Right lobe of liver (tissue), 6 donors: ENCODE data around the gene ZNF398. TPM values are rescaled to one million over a fixed set of nuclear protein-coding genes. Genes with fewer than 3 reads are reported as not detected.

Experiments
- ATAC-seq, 4 donors: fragments of 200-7000 bp; cut with Tn5 transposase; one replicate each; pipeline ENCODE4 v1.9.1; 2020; ENCODE audit warnings: mild to moderate bottlenecking in 4 of 4, moderate library complexity in 4 of 4
- DNase-seq, 3 donors: peaks; one replicate each; pipeline ENCODE4 v3.0.0-alpha.2; 2020
- H3K27ac ChIP-seq, 3 donors: fragments of 200-600 bp; one replicate each; pipeline ENCODE4 v1.8.0; 2022
- H3K27me3 ChIP-seq, 2 donors: fragments of 200-600 bp; one replicate each; pipeline ENCODE4 v1.8.0; 2022
- H3K36me3 ChIP-seq, 4 donors: fragments of 200-600 bp; sonication (generic) in 1 of 4; one replicate each; pipeline versions ENCODE4 v1.5.1 to v1.8.0; 2017 to 2022; ENCODE audit warnings: control low read depth in 1 of 4
- H3K4me1 ChIP-seq, 4 donors: fragments of 200-600 bp; sonication (generic) in 1 of 4; one replicate each; pipeline versions ENCODE4 v1.5.1 to v1.8.0; 2017 to 2022; ENCODE audit warnings: control low read depth in 1 of 4
- H3K4me3 ChIP-seq, 3 donors: fragments of 200-600 bp; one replicate each; pipeline ENCODE4 v1.8.0; 2022
- H3K9me3 ChIP-seq, 4 donors: fragments of 200-600 bp; sonication (generic) in 1 of 4; one replicate each; pipeline versions ENCODE4 v1.5.1 to v1.8.0; 2017 to 2022; ENCODE audit warnings: control low read depth in 1 of 4
- CTCF ChIP-seq, 4 donors: fragments of 200-600 bp in 3 of 4; fragments of 450-650 bp in 1 of 4; IDR thresholded peaks; one replicate each; pipeline versions ENCODE4 v1.5.1 to v1.8.0; 2016 to 2022; ENCODE audit warnings: antibody characterized with exemption in 4 of 4, mild to moderate bottlenecking in 2 of 4
- POLR2A ChIP-seq: fragments of 450-650 bp; IDR thresholded peaks from one replicate; pipeline ENCODE4 v1.6.1; 2017; ENCODE audit warnings: antibody characterized with exemption, mild to moderate bottlenecking
- WGBS: methylation state at CpG from one replicate; pipeline ENCODE4 v1.1.6; 2018; ENCODE audit warnings: low coverage, low lambda C conversion rate; ENCODE audit not compliant: insufficient coverage; ENCODE audit errors: missing lambda C conversion rate; 5-methylcytosine and 5-hydroxymethylcytosine counted together
- intact Hi-C, 2 donors: fragments of 100-400 bp; cut with DNase I; formaldehyde crosslinking; loops; one replicate each; pipeline versions ENCODE4 v1.11.2 to v1.14.1; 2022
- total RNA-seq, 6 experiments: library from RNA; depleted of rRNA in 2 of 6; stranded (reverse); fragments of >200 nt in 2 of 6; fragmentation: NEBNext Ultra II Directional in 3 of 6; extraction: Animal tissue kit (Norgen Biotek cat#: 25700) in 3 of 6; gene quantifications; one replicate each; pipeline versions ENCODE4 v1.1.0 to v1.2.4, GENCODE V29; 2016 to 2023
- donor health status: DM: no; HTN: yes; CAD: no.
- donor health status: DM: no; HTN: no; CAD: no.
- donor health status: DM: no; HTN: no; CAD: no.
- donor health status: DM: no; HTN: yes; CAD: no.
- donor health status: DM: no; HTN: yes; CAD: no.

Gene ZNF398
- total RNA-seq, 6 experiments from 2014 or later, result 5.3 to 7.9 (median 6.2) TPM

- Histone ChIP-seq H3K27me3 (no peaks in the 10 kb centered on the region), H3K27ac (peak within 1 kb of the TSS; percentile 73 to 91 (median 84)), H3K36me3 (no peaks in the 10 kb centered on the region), H3K4me3 (peak within 1 kb of the TSS; percentile 72 to 97 (median 91)), H3K4me1 (peaks cover 0 to 14% (median 0%) of the 10 kb centered on the region in 4 donors), H3K9me3 (no peaks in the 10 kb centered on the region)
- intact Hi-C loops, result no loop called here
- DNase-seq (peak; percentile 94 to 95 (median 95)), ATAC-seq (peak; percentile 91 to 96 (median 94))
- TF ChIP-seq POLR2A, result peak; percentile 98
- TF ChIP-seq CTCF (IDR thresholded peaks at IDR 0.05), result peak; percentile 90 to 99 (median 93)
- WGBS, result under 1% methylated on average over 37 of the region's 72 CpGs
Measured at GRCh38 chr7:149125863-149126661, 21.2 kb upstream of the ZNF398 start, which contains the start of gene ZNF425. Gene ZNF425 (minus strand): TSS chr7:149126324. CDS start chr7:149126213, 111 bp downstream.

- Histone ChIP-seq H3K4me1 (peaks cover 0 to 14% (median 0%) of the 10 kb centered on the region in 4 donors), H3K36me3 (peaks cover 0 to 4% (median 0%) of the 10 kb centered on the region in 4 donors), H3K4me3 (peak overlapping the region; percentile 72 to 97 (median 91)), H3K9me3 (no peaks in the 10 kb centered on the region), H3K27me3 (no peaks in the 10 kb centered on the region), H3K27ac (peak overlapping the region; percentile 73 to 91 (median 84))
- no peak for TF ChIP-seq CTCF (IDR thresholded peaks at IDR 0.05)
- no peak for TF ChIP-seq POLR2A
- peak; percentile 53 to 69 (median 60) for ATAC-seq
- intact Hi-C loops, result no loop called here
- 0% methylated on average over 26 of the region's 48 CpGs for WGBS
- peak; percentile 65 to 72 (median 71) for DNase-seq
Measured at GRCh38 chr7:149126662-149127266, 20.5 kb upstream of the ZNF398 start.

- peaks cover 0 to 7% (median 0%) of the 10 kb centered on the region in 4 donors for H3K36me3 ChIP-seq
- no peaks in the 10 kb centered on the region for H3K9me3 ChIP-seq
- DNase-seq (no peak), ATAC-seq (no peak)
- intact Hi-C loops, result no loop called here
- WGBS, result 96% methylated on average over 5 of the region's 5 CpGs
- no peak for TF ChIP-seq POLR2A
- TF ChIP-seq CTCF (IDR thresholded peaks at IDR 0.05), result no peak
- H3K4me1 ChIP-seq, result peaks cover 0 to 5% (median 0%) of the 10 kb centered on the region in 4 donors
- H3K27me3 ChIP-seq, result no peaks in the 10 kb centered on the region
- no peak overlapping the region for H3K4me3 ChIP-seq
- no peak overlapping the region for H3K27ac ChIP-seq
Measured at GRCh38 chr7:149130572-149131198, 16.6 kb upstream of the ZNF398 start.

- no peak for DNase-seq
- H3K27ac ChIP-seq, result no peak overlapping the region
- peaks cover 0 to 7% (median 0%) of the 10 kb centered on the region in 4 donors for H3K36me3 ChIP-seq
- intact Hi-C loops, result no loop called here
- H3K27me3 ChIP-seq, result no peaks in the 10 kb centered on the region
- H3K9me3 ChIP-seq, result no peaks in the 10 kb centered on the region
- ATAC-seq, result no peak
- H3K4me1 ChIP-seq, result no peaks in the 10 kb centered on the region
- TF ChIP-seq CTCF (IDR thresholded peaks at IDR 0.05), result no peak
- no peak for TF ChIP-seq POLR2A
- H3K4me3 ChIP-seq, result no peak overlapping the region
- WGBS, result 100% methylated on average over 2 of the region's 2 CpGs
Measured at GRCh38 chr7:149133028-149133710, 14.1 kb upstream of the ZNF398 start.
